Hematopoietic multipotent progenitor cell treated with erythropoietin and hydrocortisone succinate and interleukin-3 and kit ligand, for 8 days (in vitro differentiated cells): ENCODE results near the gene NRK.
"Not testable (repeated sequence)": the region's sequence is repeated elsewhere in the genome, so short reads cannot be mapped to it uniquely, and the experiment has no call there.

ENCODE experiments used
- DNase-seq: peaks from one replicate; pipeline ENCODE4 v3.0.0-alpha.2; 2015

Gene NRK

GRCh38 chrX:105822138-105823091 lies at the start of gene NRK:
TSS of gene NRK (plus strand) at chrX:105822539. CDS start at chrX:105822846, 307 bp downstream.
- no peak for DNase-seq

GRCh38 chrX:105773801-105774200 lies 48.5 kb upstream of the NRK start:
- DNase-seq, result no peak

GRCh38 chrX:105775679-105776078 lies 46.7 kb upstream of the NRK start:
- DNase-seq, result no peak

GRCh38 chrX:105781804-105782203 lies 40.5 kb upstream of the NRK start:
- DNase-seq, result no peak

- not testable (repeated sequence) for DNase-seq
Measured at GRCh38 chrX:105796877-105797276, 25.5 kb upstream of the NRK start.

- DNase-seq, result no peak
Measured at GRCh38 chrX:105803891-105804290, 18.4 kb upstream of the NRK start.

GRCh38 chrX:105805655-105806054 lies 16.7 kb upstream of the NRK start:
- not testable (repeated sequence) for DNase-seq

GRCh38 chrX:105816517-105816916 lies 5.8 kb upstream of the NRK start:
- DNase-seq, result no peak

- no peak for DNase-seq
Measured at GRCh38 chrX:105820247-105820646, 2.1 kb upstream of the NRK start.

- no peak for DNase-seq
Measured at GRCh38 chrX:105821471-105822121, 743 bp upstream of the NRK start.

- DNase-seq, result no peak
Measured at GRCh38 chrX:105823092-105823455, 735 bp downstream of the NRK start.

GRCh38 chrX:105829011-105829410 lies 6.7 kb downstream of the NRK start:
- no peak for DNase-seq

- no peak for DNase-seq
Measured at GRCh38 chrX:105837232-105837631, 14.9 kb downstream of the NRK start.

GRCh38 chrX:105845631-105846030 lies 23.3 kb downstream of the NRK start:
- DNase-seq, result no peak

GRCh38 chrX:105850100-105850499 lies 27.8 kb downstream of the NRK start:
- DNase-seq, result not testable (repeated sequence)

- DNase-seq, result no peak
Measured at GRCh38 chrX:105865709-105866108, 43.4 kb downstream of the NRK start.

- DNase-seq, result no peak
Measured at GRCh38 chrX:105869701-105870100, 47.4 kb downstream of the NRK start.

- DNase-seq, result no peak
Measured at GRCh38 chrX:105870445-105870844, 48.1 kb downstream of the NRK start.

GRCh38 chrX:105872941-105873340 lies 50.6 kb downstream of the NRK start:
- DNase-seq, result no peak

- DNase-seq, result no peak
Measured at GRCh38 chrX:105874790-105875189, 52.5 kb downstream of the NRK start.

- DNase-seq, result peak; percentile 5
Measured at GRCh38 chrX:105876658-105877057, 54.3 kb downstream of the NRK start.

- no peak for DNase-seq
Measured at GRCh38 chrX:105880491-105880890, 58.2 kb downstream of the NRK start.

GRCh38 chrX:105882581-105883275 lies 60.4 kb downstream of the NRK start:
- DNase-seq, result no peak

GRCh38 chrX:105894721-105895120 lies 72.4 kb downstream of the NRK start:
- DNase-seq, result no peak
